ENCODE data around the gene ELK4. TPM values are rescaled to one million over a fixed set of nuclear protein-coding genes. Genes with fewer than 3 reads are reported as not detected.

The ELK4 gene
- total RNA-seq, 2 donors from 2014 or later: 18.8 to 19.1 TPM

GRCh38 chr1:205662135-205662738 is 30.4 kb upstream of the ELK4 start:
- no peaks in the 10 kb centered on the region for H3K36me3 ChIP-seq
- no peak overlapping the region for H3K4me3 ChIP-seq
- no peaks in the 10 kb centered on the region for H3K9me3 ChIP-seq
- H3K27me3 ChIP-seq: no peaks in the 10 kb centered on the region
- peaks cover 0 to 15% of the 10 kb centered on the region in 2 donors for H3K4me1 ChIP-seq
- H3K27ac ChIP-seq: no peak overlapping the region
- no peak for DNase-seq (ENCODE audit: low spot score)
- TF ChIP-seq CTCF (IDR thresholded peaks at IDR 0.05): no peak

DNA sequence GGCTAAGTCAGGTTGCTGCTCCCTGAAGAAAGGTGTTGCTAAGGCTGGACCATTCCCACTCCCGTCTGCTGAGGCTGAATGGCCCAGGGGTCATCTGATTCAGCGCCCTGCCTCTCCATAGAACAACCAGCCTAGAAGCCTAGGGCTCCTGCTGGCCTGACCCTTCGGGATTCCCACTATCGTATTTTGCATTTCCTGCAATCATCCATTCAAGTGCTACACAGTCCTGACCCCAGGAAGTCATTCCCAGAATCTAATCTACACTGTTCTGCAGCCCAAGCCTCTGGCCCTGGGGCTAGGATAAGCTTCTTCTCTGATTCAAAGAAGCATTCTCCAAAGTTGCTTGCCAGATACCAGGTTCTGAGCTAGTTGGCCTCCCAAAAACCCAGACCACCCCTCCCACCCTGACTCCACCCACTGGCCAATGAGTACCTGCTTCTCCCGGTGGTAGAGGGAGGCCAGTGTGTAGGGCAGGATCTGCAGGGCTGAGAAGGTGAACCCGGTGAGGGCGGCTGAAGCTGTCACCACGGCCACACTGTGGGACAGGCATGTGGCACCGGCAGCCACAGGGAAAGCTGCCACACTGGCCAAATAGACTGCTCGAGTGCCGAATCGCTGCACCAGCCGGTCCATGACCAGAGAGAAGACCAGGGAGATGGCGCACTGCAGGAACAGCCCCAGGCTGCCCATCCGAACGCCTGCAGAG is 29.8 kb upstream of the ELK4 start:
- Histone ChIP-seq H3K36me3 (no peaks in the 10 kb centered on the region), H3K27ac (no peak overlapping the region), H3K9me3 (no peaks in the 10 kb centered on the region), H3K27me3 (no peaks in the 10 kb centered on the region), H3K4me3 (no peak overlapping the region), H3K4me1 (peaks cover 0 to 15% of the 10 kb centered on the region in 2 donors)
- DNase-seq (ENCODE audit: low spot score): no peak
- no peak for TF ChIP-seq CTCF (IDR thresholded peaks at IDR 0.05)

DNA sequence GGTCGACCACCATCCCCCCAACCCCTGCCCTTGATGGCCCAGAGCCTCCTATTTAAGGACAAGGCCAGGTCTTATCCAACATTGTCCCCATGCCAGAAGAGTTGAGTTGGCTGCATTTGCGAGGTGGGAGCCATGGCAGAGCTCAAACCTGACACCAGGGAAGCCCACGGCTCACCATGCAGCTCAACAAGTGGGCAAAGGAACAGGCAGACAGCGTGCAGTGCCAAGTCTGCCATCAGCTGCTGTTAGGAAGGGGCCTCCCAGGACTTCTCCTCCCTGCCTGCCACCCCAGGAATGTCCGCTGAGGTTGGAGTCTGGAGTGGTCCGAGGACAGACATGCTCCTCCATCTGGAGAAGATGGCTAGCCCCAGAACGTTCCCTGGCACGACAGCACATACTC is 28.6 kb upstream of the ELK4 start:
- no peak for DNase-seq (ENCODE audit: low spot score)

GRCh38 chr1:205658943-205659581 is 27.3 kb upstream of the ELK4 start:
- Histone ChIP-seq H3K4me3 (no peak overlapping the region), H3K9me3 (no peaks in the 10 kb centered on the region), H3K27me3 (no peaks in the 10 kb centered on the region), H3K4me1 (peaks cover 0 to 10% of the 10 kb centered on the region in 2 donors), H3K36me3 (no peaks in the 10 kb centered on the region), H3K27ac (no peak overlapping the region)
- peak; percentile 75 for DNase-seq (ENCODE audit: low spot score)
- peak; percentile 68 to 90 for TF ChIP-seq CTCF (IDR thresholded peaks at IDR 0.05)

More for the DNA sequence above, 28.6 kb upstream of the ELK4 start:
- no peak for TF ChIP-seq CTCF (IDR thresholded peaks at IDR 0.05)
- Histone ChIP-seq H3K27ac (no peak overlapping the region), H3K4me3 (no peak overlapping the region), H3K27me3 (no peaks in the 10 kb centered on the region), H3K4me1 (peaks cover 0 to 15% of the 10 kb centered on the region in 2 donors), H3K36me3 (no peaks in the 10 kb centered on the region), H3K9me3 (no peaks in the 10 kb centered on the region)

- DNase-seq (ENCODE audit: low spot score): no peak
- Histone ChIP-seq H3K4me1 (peaks cover 0 to 10% of the 10 kb centered on the region in 2 donors), H3K36me3 (no peaks in the 10 kb centered on the region), H3K4me3 (no peak overlapping the region), H3K27me3 (no peaks in the 10 kb centered on the region), H3K27ac (no peak overlapping the region), H3K9me3 (no peaks in the 10 kb centered on the region)
- TF ChIP-seq CTCF (IDR thresholded peaks at IDR 0.05): no peak
These were observed 24.4 kb upstream of the ELK4 start for GRCh38 chr1:205656236-205656635.

All from right atrium auricular region (tissue), 2 donors.